NCI-H345 treated with DMSO at 0.1 percent for 48 hours (cell line): Measurements from ENCODE around the gene TFEC.

ENCODE experiments used
- DNase-seq: peaks from one replicate; lab custom pipeline; 2025; ENCODE audit not compliant: unreplicated experiment; lab: John Stamatoyannopoulos, UW

Gene TFEC

GRCh38 chr7:115995701-115996100, 34.9 kb downstream of the TFEC start:
- no peak for DNase-seq

- no peak for DNase-seq
These were observed 42.2 kb downstream of the TFEC start for GRCh38 chr7:115988401-115988800.

GRCh38 chr7:115987486-115987885, 43.1 kb downstream of the TFEC start:
- no peak for DNase-seq

- no peak for DNase-seq
These were observed 46.5 kb downstream of the TFEC start for GRCh38 chr7:115984105-115984504.

- DNase-seq = no peak
These were observed 50.4 kb downstream of the TFEC start for GRCh38 chr7:115980159-115980558.

GRCh38 chr7:115976651-115977050, 53.9 kb downstream of the TFEC start:
- DNase-seq = no peak

- DNase-seq = no peak
These were observed 54.8 kb downstream of the TFEC start for GRCh38 chr7:115975766-115976165.

- no peak for DNase-seq
These were observed 57.2 kb downstream of the TFEC start for GRCh38 chr7:115973406-115973805.

GRCh38 chr7:115971506-115971905, 59.1 kb downstream of the TFEC start:
- DNase-seq = no peak

- DNase-seq = no peak
These were observed 62.0 kb downstream of the TFEC start for GRCh38 chr7:115968596-115968995.

GRCh38 chr7:115968171-115968570, 62.4 kb downstream of the TFEC start:
- no peak for DNase-seq

- DNase-seq = no peak
These were observed 64.6 kb downstream of the TFEC start for GRCh38 chr7:115965796-115966475.

GRCh38 chr7:115965236-115965635, 65.3 kb downstream of the TFEC start:
- no peak for DNase-seq

GRCh38 chr7:115964799-115965198, 65.8 kb downstream of the TFEC start:
- no peak for DNase-seq

- DNase-seq = no peak
These were observed 68.2 kb downstream of the TFEC start for GRCh38 chr7:115962340-115962739.

GRCh38 chr7:115953592-115954255, 76.8 kb downstream of the TFEC start:
- no peak for DNase-seq

- DNase-seq = no peak
These were observed 77.7 kb downstream of the TFEC start for GRCh38 chr7:115952832-115953231.

GRCh38 chr7:115951547-115951946, 79.0 kb downstream of the TFEC start:
- no peak for DNase-seq

GRCh38 chr7:115941703-115942268, 88.8 kb downstream of the TFEC start:
- no peak for DNase-seq

- no peak for DNase-seq
These were observed 90.0 kb downstream of the TFEC start for GRCh38 chr7:115940460-115941060.

- DNase-seq = no peak
These were observed 92.6 kb downstream of the TFEC start for GRCh38 chr7:115937960-115938359.

GRCh38 chr7:115933471-115933870, 97.1 kb downstream of the TFEC start:
- DNase-seq = no peak
